GM12878 (cell line): ENCODE results near the gene DTWD2. TPM values are rescaled to one million over a fixed set of nuclear protein-coding genes. Genes with fewer than 3 reads are reported as not detected.

ENCODE experiments used
- ATAC-seq: fragments of 200-7000 bp; cut with Tn5 transposase; 3 replicates; pipeline ENCODE4 v1.9.1; 2020; ENCODE audit warnings: mild to moderate bottlenecking, moderate library complexity
- BruUV-seq: library from RNA; stranded (reverse); fragments of 400-500 nt; replicated peaks from 2 replicates; lab custom pipeline; 2021; lab: Mats Ljungman, UMichigan
- CTCF ChIA-PET: fragments of 300-600 bp; sonication (Branson Sonifier 250); formaldehyde crosslinking; extraction: SDS; loops from one replicate; lab custom pipeline; 2021; ENCODE audit warnings: inconsistent platforms; lab: Yijun Ruan, JAX
- POLR2A ChIA-PET: fragments of 350-600 bp; formaldehyde crosslinking; extraction: SDS; loops from one replicate; lab custom pipeline; 2021; ENCODE audit warnings: inconsistent platforms; lab: Charles Lee
- RAD21 ChIA-PET: fragments of 300-600 bp; sonication (Branson Sonifier 250); formaldehyde crosslinking; loops from one replicate; lab custom pipeline; 2023; ENCODE audit warnings: antibody characterized with exemption; ENCODE audit not compliant: unreplicated experiment; lab: Charles Lee
- SMC1A ChIA-PET: fragments of 300-600 bp; sonication (Branson Sonifier 250); formaldehyde crosslinking; loops from one replicate; lab custom pipeline; 2023; ENCODE audit not compliant: unreplicated experiment, uncharacterized antibody; lab: Charles Lee
- DNase-seq: peaks from one replicate; pipeline ENCODE4 v3.0.0-alpha.2; 2011; ENCODE audit warnings: low read depth, low spot score
- FAIRE-seq: peaks from 3 replicates; lab custom pipeline; 2011; peaks lifted over from hg19 to GRCh38; lab: Jason Lieb, UNC
- H2AFZ ChIP-seq: 2 replicates; pipeline ENCODE4 v1.6.0; 2011; ENCODE audit warnings: low read depth, low read length, control low read depth; ENCODE audit not compliant: control insufficient read depth
- H3K27ac ChIP-seq: 2 replicates; pipeline ENCODE4 v1.5.1; 2011; ENCODE audit warnings: control low read depth; ENCODE audit not compliant: control insufficient read depth, insufficient read depth
- H3K27me3 ChIP-seq, 2 experiments: replicated peaks in 1 of 2; 2 replicates each; pipeline versions ENCODE4 v1.6.0 to v1.6.1; 2011; ENCODE audit warnings: low read length in 1 of 2; ENCODE audit not compliant: control insufficient read depth in 2 of 2, insufficient read depth in 2 of 2
- H3K36me3 ChIP-seq, 2 experiments: 2 replicates each; pipeline ENCODE4 v1.5.1; 2011; ENCODE audit warnings: low read length in 1 of 2; ENCODE audit not compliant: control insufficient read depth in 2 of 2, insufficient read depth in 2 of 2
- H3K4me1 ChIP-seq: 2 replicates; pipeline ENCODE4 v1.6.1; 2011; ENCODE audit warnings: mild to moderate bottlenecking, low read length, moderate library complexity, mixed read lengths; ENCODE audit not compliant: control insufficient read depth, insufficient read depth
- H3K4me2 ChIP-seq: 2 replicates; pipeline ENCODE4 v1.6.0; 2011; ENCODE audit warnings: control low read depth; ENCODE audit not compliant: control insufficient read depth, insufficient read depth
- H3K4me3 ChIP-seq: fragments of 200-600 bp; sonication (generic); 2 replicates; pipeline ENCODE4 v1.5.1; 2016
- H3K79me2 ChIP-seq: 2 replicates; pipeline ENCODE4 v1.6.0; 2011; ENCODE audit warnings: low read length; ENCODE audit not compliant: control insufficient read depth, insufficient read depth
- H3K9ac ChIP-seq: 2 replicates; pipeline ENCODE4 v1.8.0; 2011; ENCODE audit warnings: low read length, control low read depth, mixed read lengths; ENCODE audit not compliant: control insufficient read depth, insufficient read depth
- H3K9me3 ChIP-seq: replicated peaks from 3 replicates; pipeline ENCODE4 v1.5.1; 2011; ENCODE audit warnings: mild to moderate bottlenecking, low read length; ENCODE audit not compliant: control insufficient read depth, insufficient read depth
- H4K20me1 ChIP-seq: 2 replicates; pipeline ENCODE4 v1.6.0; 2011; ENCODE audit not compliant: control insufficient read depth, insufficient read depth
- ATF2 ChIP-seq: IDR thresholded peaks from 2 replicates; pipeline ENCODE4 v1.6.1; 2012; ENCODE audit warnings: low read length, inconsistent platforms
- CUX1 ChIP-seq: IDR thresholded peaks from 2 replicates; pipeline ENCODE4 v1.6.1; 2012; ENCODE audit warnings: improper control_type of control experiment, low read depth, low read length; ENCODE audit not compliant: insufficient replicate concordance
- LARP7 ChIP-seq: fragments of 450-650 bp; IDR thresholded peaks from 2 replicates; pipeline ENCODE4 v1.6.1; 2017; ENCODE audit warnings: mild to moderate bottlenecking
- NR2F1 ChIP-seq: fragments of 450-650 bp; conservative IDR thresholded peaks from 2 replicates; pipeline ENCODE4 v1.6.1; 2017; ENCODE audit warnings: mild to moderate bottlenecking
- PAX5 ChIP-seq: IDR thresholded peaks from 2 replicates; pipeline ENCODE4 v1.6.1; 2011; ENCODE audit warnings: low read depth, low read length, borderline replicate concordance
- POLR2A ChIP-seq: IDR thresholded peaks from 2 replicates; pipeline ENCODE4 v1.6.1; 2011; ENCODE audit warnings: low read depth, mild to moderate bottlenecking, low read length
- POU2F2 ChIP-seq: IDR thresholded peaks from 3 replicates; pipeline ENCODE4 v1.6.1; 2011; ENCODE audit warnings: low read depth, mild to moderate bottlenecking, low read length, borderline replicate concordance
- SMAD1 ChIP-seq: fragments of 450-650 bp; IDR thresholded peaks from 2 replicates; pipeline ENCODE4 v1.6.1; 2018; ENCODE audit warnings: mild to moderate bottlenecking, low read depth; ENCODE audit not compliant: partially characterized antibody
- TAF1 ChIP-seq: IDR thresholded peaks from 2 replicates; pipeline ENCODE4 v1.6.1; 2011; ENCODE audit warnings: mild to moderate bottlenecking, low read depth, low read length, borderline replicate concordance
- TCF12 ChIP-seq: IDR thresholded peaks from 2 replicates; pipeline ENCODE4 v1.6.1; 2011; ENCODE audit warnings: low read depth, mild to moderate bottlenecking, low read length
- YBX1 ChIP-seq: fragments of 450-650 bp; IDR thresholded peaks from 2 replicates; pipeline ENCODE4 v1.6.1; 2016; ENCODE audit warnings: antibody characterized with exemption
- ZBTB33 ChIP-seq: fragments of 450-650 bp; IDR thresholded peaks from 2 replicates; pipeline ENCODE4 v1.6.1; 2017; ENCODE audit warnings: mild to moderate bottlenecking
- ZNF207 ChIP-seq: fragments of 450-650 bp; IDR thresholded peaks from 2 replicates; pipeline ENCODE4 v1.6.1; 2014; ENCODE audit warnings: antibody characterized with exemption, mild to moderate bottlenecking, borderline replicate concordance
- ZNF24 ChIP-seq: fragments of 450-650 bp; IDR thresholded peaks from 2 replicates; pipeline ENCODE4 v1.6.1; 2017; ENCODE audit warnings: antibody characterized with exemption, mild to moderate bottlenecking
- ZNF384 ChIP-seq: IDR thresholded peaks from 2 replicates; pipeline ENCODE4 v1.6.1; 2012; ENCODE audit warnings: low read depth, mild to moderate bottlenecking, low read length, improper control_type of control experiment, borderline replicate concordance
- ZNF622 ChIP-seq: fragments of 450-650 bp; IDR thresholded peaks from 2 replicates; pipeline ENCODE4 v1.6.1; 2017; ENCODE audit warnings: mild to moderate bottlenecking, inconsistent platforms
- WGBS: methylation state at CpG from one replicate; pipeline ENCODE4 v1.1.6; 2016; ENCODE audit warnings: low lambda C conversion rate; ENCODE audit not compliant: insufficient replicate concordance, insufficient coverage; ENCODE audit errors: missing lambda C conversion rate; 5-methylcytosine and 5-hydroxymethylcytosine counted together
- in situ Hi-C: fragments of 300-500 bp; cut with MboI; formaldehyde crosslinking; loops from 9 replicates; pipeline ENCODE4 v1.14.3; 2018; ENCODE audit warnings: mixed read lengths
- intact Hi-C: fragments of 100-400 bp; cut with micrococcal nuclease; formaldehyde crosslinking; loops from one replicate; pipeline ENCODE4 v1.14.2; 2022; ENCODE audit not compliant: unreplicated experiment
- polyA plus RNA-seq, 11 experiments: library from polyadenylated mRNA; depleted of rRNA in 4 of 11; unstranded in 6 of 11; stranded (reverse) in 5 of 11; fragments of >200 nt; fragmentation: Nextera tagmentation in 4 of 11; fragmentation: Illumina TruSeq in 1 of 11; extraction: Ambion mirVana in 4 of 11; extraction: Trizol in 1 of 11; gene quantifications; 1 replicate in 1 of 11; 2 replicates in 10 of 11; pipeline versions ENCODE4 v1.2.1 to v1.2.3, GENCODE V29; 2011 to 2016; ENCODE audit warnings: inconsistent platforms in 2 of 11, missing spikeins in 2 of 11, low read depth in 1 of 11
- total RNA-seq, 4 experiments: library from RNA; depleted of rRNA in 3 of 4; stranded (reverse); fragments of >200 nt in 3 of 4; fragmentation: Illumina TruSeq in 1 of 4; extraction: Trizol in 1 of 4; gene quantifications; 2 replicates each; pipeline versions ENCODE4 v1.2.1 to v1.2.3, GENCODE V29; 2013 to 2021
- TF ChIP-seq, protein P1 (sequence below): fragments of 450-650 bp; IDR thresholded peaks from 2 replicates; pipeline ENCODE4 v1.6.1; 2017; ENCODE audit warnings: low read depth, mild to moderate bottlenecking, moderate library complexity

The DTWD2 gene
- total and polyA plus RNA-seq, 10 of the 15 experiments (the other 5 are each of a cell fraction or from before 2014, with no cell fraction given): 0.93 to 8.4 (median 5.1) TPM

GRCh38 chr5:118844351-118844750 is 144.0 kb downstream of the DTWD2 start:
- Histone ChIP-seq H3K9me3 (no peaks in the 10 kb centered on the region), H3K27me3 (no peaks in the 10 kb centered on the region), H3K9ac (no peak overlapping the region), H3K4me3 (no peak overlapping the region), H3K27ac (no peak overlapping the region), H3K36me3 (no peaks in the 10 kb centered on the region), H2AFZ (no peak overlapping the region), H4K20me1 (no peaks in the 10 kb centered on the region), H3K4me1 (no peaks in the 10 kb centered on the region), H3K4me2 (no peak overlapping the region), H3K79me2 (no peaks in the 10 kb centered on the region)
- FAIRE-seq: no peak
- intact Hi-C loops: no loop called here
- ChIA-PET CTCF (no interaction called here), SMC1A (interaction anchor here (0.5 kb wide), 1 partner anchor 140 kb away, joined by 4 read pairs; no protein-coding TSS in a partner anchor), RAD21 (no interaction called here), POLR2A (no interaction called here)
- BruUV-seq: no TSS peak
- in situ Hi-C loops: no loop called here
- no peak for DNase-seq
- no peak for ATAC-seq
- 100% methylated on average over 1 of the region's 1 CpG for WGBS
- TF ChIP-seq ZNF24 (no peak), POU2F2 (no peak), SMAD1 (no peak), ZNF207 (no peak), POLR2A (no peak), ZNF384 (no peak), CUX1 (no peak), PAX5 (no peak), TCF12 (no peak), ZBTB33 (no peak), ZNF622 (no peak), NR2F1 (no peak), LARP7 (no peak), TAF1 (no peak), ATF2 (no peak), YBX1 (no peak)
- TF ChIP-seq, protein P1, sequence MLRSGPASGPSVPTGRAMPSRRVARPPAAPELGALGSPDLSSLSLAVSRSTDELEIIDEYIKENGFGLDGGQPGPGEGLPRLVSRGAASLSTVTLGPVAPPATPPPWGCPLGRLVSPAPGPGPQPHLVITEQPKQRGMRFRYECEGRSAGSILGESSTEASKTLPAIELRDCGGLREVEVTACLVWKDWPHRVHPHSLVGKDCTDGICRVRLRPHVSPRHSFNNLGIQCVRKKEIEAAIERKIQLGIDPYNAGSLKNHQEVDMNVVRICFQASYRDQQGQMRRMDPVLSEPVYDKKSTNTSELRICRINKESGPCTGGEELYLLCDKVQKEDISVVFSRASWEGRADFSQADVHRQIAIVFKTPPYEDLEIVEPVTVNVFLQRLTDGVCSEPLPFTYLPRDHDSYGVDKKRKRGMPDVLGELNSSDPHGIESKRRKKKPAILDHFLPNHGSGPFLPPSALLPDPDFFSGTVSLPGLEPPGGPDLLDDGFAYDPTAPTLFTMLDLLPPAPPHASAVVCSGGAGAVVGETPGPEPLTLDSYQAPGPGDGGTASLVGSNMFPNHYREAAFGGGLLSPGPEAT: no peak
